Sigmoid colon (tissue), 4 donors: ENCODE data around the gene KCNK3.

ENCODE experiments used
- POLR2AphosphoS5 ChIP-seq, 4 donors: sonication (generic); formaldehyde crosslinking; IDR thresholded peaks; one replicate each; pipeline ENCODE4 v1.6.1; 2017; ENCODE audit warnings: antibody characterized with exemption in 4 of 4
- TF ChIP-seq, protein P1 (sequence below), 4 experiments: fragments of 450-650 bp in 3 of 4; fragments of 200-600 bp in 1 of 4; IDR thresholded peaks; one replicate each; pipeline ENCODE4 v1.5.1; 2016 to 2019; ENCODE audit warnings: antibody characterized with exemption in 4 of 4, mild to moderate bottlenecking in 3 of 4, moderate library complexity in 2 of 4

- no peak for TF ChIP-seq POLR2AphosphoS5 (IDR thresholded peaks at IDR 0.05)
- TF ChIP-seq, protein P1, sequence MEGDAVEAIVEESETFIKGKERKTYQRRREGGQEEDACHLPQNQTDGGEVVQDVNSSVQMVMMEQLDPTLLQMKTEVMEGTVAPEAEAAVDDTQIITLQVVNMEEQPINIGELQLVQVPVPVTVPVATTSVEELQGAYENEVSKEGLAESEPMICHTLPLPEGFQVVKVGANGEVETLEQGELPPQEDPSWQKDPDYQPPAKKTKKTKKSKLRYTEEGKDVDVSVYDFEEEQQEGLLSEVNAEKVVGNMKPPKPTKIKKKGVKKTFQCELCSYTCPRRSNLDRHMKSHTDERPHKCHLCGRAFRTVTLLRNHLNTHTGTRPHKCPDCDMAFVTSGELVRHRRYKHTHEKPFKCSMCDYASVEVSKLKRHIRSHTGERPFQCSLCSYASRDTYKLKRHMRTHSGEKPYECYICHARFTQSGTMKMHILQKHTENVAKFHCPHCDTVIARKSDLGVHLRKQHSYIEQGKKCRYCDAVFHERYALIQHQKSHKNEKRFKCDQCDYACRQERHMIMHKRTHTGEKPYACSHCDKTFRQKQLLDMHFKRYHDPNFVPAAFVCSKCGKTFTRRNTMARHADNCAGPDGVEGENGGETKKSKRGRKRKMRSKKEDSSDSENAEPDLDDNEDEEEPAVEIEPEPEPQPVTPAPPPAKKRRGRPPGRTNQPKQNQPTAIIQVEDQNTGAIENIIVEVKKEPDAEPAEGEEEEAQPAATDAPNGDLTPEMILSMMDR (IDR thresholded peaks at IDR 0.05) = no peak
These were observed 70.5 kb downstream of the KCNK3 start for GRCh38 chr2:26763019-26763418.
